A549 (cell line): ENCODE data around the gene SAA2. TPM values are rescaled to one million over a fixed set of nuclear protein-coding genes. Genes with fewer than 3 reads are reported as not detected.

Source experiments
- ATAC-seq, 2 experiments: fragments of 200-7000 bp in 1 of 2; fragments of >200 bp in 1 of 2; cut with Nextera tagmentation in 1 of 2; cut with Tn5 transposase in 1 of 2; 3 replicates each; pipeline versions ENCODE4 v1.8.0 to v1.9.1; 2018 to 2020; ENCODE audit warnings: mild to moderate bottlenecking in 1 of 2, moderate library complexity in 1 of 2
- CTCF ChIA-PET: fragments of 300-600 bp; sonication (Branson Sonifier 250); formaldehyde crosslinking; extraction: SDS; loops from one replicate; lab custom pipeline; 2021; ENCODE audit warnings: antibody characterized with exemption, inconsistent platforms; lab: Yijun Ruan, JAX
- POLR2A ChIA-PET: fragments of 350-600 bp; formaldehyde crosslinking; extraction: SDS; loops from one replicate; lab custom pipeline; 2021; ENCODE audit warnings: antibody characterized with exemption, inconsistent platforms; lab: Yijun Ruan, JAX
- DNase-seq, 2 experiments: peaks; one replicate each; pipeline versions ENCODE4 v3.0.0 to v3.0.0-alpha.2; 2011 to 2016; ENCODE audit warnings: low read depth in 1 of 2, low spot score in 1 of 2
- FAIRE-seq: peaks from 2 replicates; lab custom pipeline; 2011; peaks lifted over from hg19 to GRCh38; lab: Jason Lieb, UNC
- H3K27ac ChIP-seq, 2 experiments: fragments of >200 bp; sonication (Bioruptor Twin); formaldehyde crosslinking; 3 replicates each; pipeline ENCODE4 v1.5.1; 2016 to 2017
- H3K4me1 ChIP-seq: fragments of >200 bp; sonication (Bioruptor Twin); formaldehyde crosslinking; 3 replicates; pipeline ENCODE4 v1.6.1; 2016
- H3K4me2 ChIP-seq: fragments of >200 bp; sonication (Bioruptor Twin); formaldehyde crosslinking; 3 replicates; pipeline ENCODE4 v1.6.1; 2016
- H3K4me3 ChIP-seq: fragments of >200 bp; sonication (Bioruptor Twin); formaldehyde crosslinking; 3 replicates; pipeline ENCODE4 v1.5.1; 2016
- H3K9me3 ChIP-seq: fragments of >200 bp; sonication (Bioruptor Twin); formaldehyde crosslinking; 3 replicates; pipeline ENCODE4 v1.6.1; 2016
- CBX8 ChIP-seq: fragments of 200-600 bp; sonication (generic); IDR thresholded peaks from 2 replicates; pipeline ENCODE4 v1.6.1; 2016
- EP300 ChIP-seq, 2 experiments: fragments of >200 bp; sonication (Bioruptor Twin); formaldehyde crosslinking; IDR thresholded peaks; 2 replicates in 1 of 2; 3 replicates in 1 of 2; pipeline ENCODE4 v1.6.1; 2016 to 2017
- ESRRA ChIP-seq: fragments of 150-350 bp; IDR thresholded peaks from 2 replicates; pipeline ENCODE4 v1.6.1; 2014; ENCODE audit warnings: mild to moderate bottlenecking, low read length, borderline replicate concordance
- FOSL2 ChIP-seq, 2 experiments: fragments of 450-650 bp in 1 of 2; fragments of >200 bp in 1 of 2; sonication (Bioruptor Twin) in 1 of 2; formaldehyde crosslinking; IDR thresholded peaks; 2 replicates each; pipeline versions ENCODE4 v1.5.0 to v1.6.1; 2016 to 2020; ENCODE audit warnings: mild to moderate bottlenecking in 1 of 2, moderate library complexity in 1 of 2
- HDAC2 ChIP-seq: fragments of 200-600 bp; sonication (generic); IDR thresholded peaks from 2 replicates; pipeline ENCODE4 v1.6.1; 2016
- HEYL ChIP-seq: fragments of 250-450 bp; sonication (Bioruptor Pico); IDR thresholded peaks from 2 replicates; pipeline ENCODE4 v1.8.0; 2021; ENCODE audit warnings: mild to moderate bottlenecking, moderate library complexity
- HOXA7 ChIP-seq: fragments of 250-450 bp; sonication (Bioruptor Pico); IDR thresholded peaks from 2 replicates; pipeline ENCODE4 v1.5.0; 2020; ENCODE audit warnings: mild to moderate bottlenecking, moderate library complexity
- JUNB ChIP-seq: fragments of >200 bp; sonication (Bioruptor Twin); formaldehyde crosslinking; IDR thresholded peaks from 2 replicates; pipeline ENCODE4 v1.6.1; 2016
- KDM5A ChIP-seq: fragments of 200-600 bp; sonication (generic); IDR thresholded peaks from 2 replicates; pipeline ENCODE4 v1.6.1; 2016; ENCODE audit warnings: antibody characterized with exemption, mild to moderate bottlenecking
- RARB ChIP-seq: fragments of 250-450 bp; sonication (Bioruptor Pico); IDR thresholded peaks from 2 replicates; pipeline ENCODE4 v1.8.0; 2021; ENCODE audit warnings: mild to moderate bottlenecking, moderate library complexity
- RCOR1 ChIP-seq: fragments of 150-350 bp; IDR thresholded peaks from 2 replicates; pipeline ENCODE4 v1.6.1; 2014; ENCODE audit warnings: antibody characterized with exemption, low read length, low read depth
- RFX5 ChIP-seq: fragments of 450-650 bp; IDR thresholded peaks from 2 replicates; pipeline ENCODE4 v1.7.1; 2014; ENCODE audit warnings: antibody characterized with exemption, mild to moderate bottlenecking, moderate library complexity
- SMC3 ChIP-seq: fragments of >200 bp; sonication (Bioruptor Twin); formaldehyde crosslinking; IDR thresholded peaks from 3 replicates; pipeline ENCODE4 v1.6.1; 2018; ENCODE audit warnings: inconsistent platforms
- SREBF2 ChIP-seq: fragments of 450-650 bp; IDR thresholded peaks from 2 replicates; pipeline ENCODE4 v1.6.1; 2014; ENCODE audit warnings: mild to moderate bottlenecking, moderate library complexity
- ZFP36 ChIP-seq: fragments of 450-650 bp; IDR thresholded peaks from 2 replicates; pipeline ENCODE4 v1.6.1; 2014; ENCODE audit warnings: borderline replicate concordance; ENCODE audit not compliant: partially characterized antibody
- ZNF302 ChIP-seq: fragments of 250-450 bp; sonication (Bioruptor Pico); IDR thresholded peaks from 2 replicates; pipeline ENCODE4 v1.9.0; 2021; ENCODE audit warnings: inconsistent platforms, mild to moderate bottlenecking, moderate library complexity
- WGBS: methylation state at CpG from one replicate; pipeline ENCODE4 v1.1.6; 2017; ENCODE audit errors: missing lambda C conversion rate; 5-methylcytosine and 5-hydroxymethylcytosine counted together
- polyA plus RNA-seq, 4 experiments: library from polyadenylated mRNA; depleted of rRNA in 3 of 4; stranded (reverse); fragments of >200 nt; fragmentation: RNase III in 1 of 4; extraction: RNeasy Plus Mini Kit Qiagen cat#74134 plus additional on column Dnase treatment in 1 of 4; gene quantifications; 2 replicates in 3 of 4; 3 replicates in 1 of 4; pipeline ENCODE4 v1.2.3, GENCODE V29; 2011 to 2017
- TF ChIP-seq, protein P1 (sequence below): fragments of >200 bp; sonication (Bioruptor Twin); formaldehyde crosslinking; IDR thresholded peaks from 3 replicates; pipeline ENCODE4 v1.6.1; 2016
- TF ChIP-seq, protein P2 (sequence below): IDR thresholded peaks from 2 replicates; pipeline ENCODE4 v1.6.1; 2012; ENCODE audit warnings: low read depth, borderline replicate concordance
- TF ChIP-seq, protein P3 (sequence below): fragments of 200-600 bp; sonication (generic); IDR thresholded peaks from 2 replicates; pipeline ENCODE4 v1.6.1; 2016; ENCODE audit warnings: antibody characterized with exemption, mild to moderate bottlenecking, moderate library complexity
- TF ChIP-seq, protein P4 (sequence below): fragments of 250-450 bp; sonication (Bioruptor Pico); IDR thresholded peaks from 2 replicates; pipeline ENCODE4 v1.5.0; 2021; ENCODE audit warnings: mild to moderate bottlenecking, moderate library complexity, borderline replicate concordance
- TF ChIP-seq, protein P5 (sequence below): IDR thresholded peaks from 2 replicates; pipeline ENCODE4 v1.6.1; 2012
- TF ChIP-seq, protein P6 (sequence below): fragments of >200 bp; sonication (Bioruptor Twin); formaldehyde crosslinking; IDR thresholded peaks from 2 replicates; pipeline ENCODE4 v1.6.1; 2016

SAA2 gene
- polyA plus RNA-seq, 2 of the 4 experiments (the other 2 are of a cell fraction) = 0.09 TPM; not detected in 1

DNA sequence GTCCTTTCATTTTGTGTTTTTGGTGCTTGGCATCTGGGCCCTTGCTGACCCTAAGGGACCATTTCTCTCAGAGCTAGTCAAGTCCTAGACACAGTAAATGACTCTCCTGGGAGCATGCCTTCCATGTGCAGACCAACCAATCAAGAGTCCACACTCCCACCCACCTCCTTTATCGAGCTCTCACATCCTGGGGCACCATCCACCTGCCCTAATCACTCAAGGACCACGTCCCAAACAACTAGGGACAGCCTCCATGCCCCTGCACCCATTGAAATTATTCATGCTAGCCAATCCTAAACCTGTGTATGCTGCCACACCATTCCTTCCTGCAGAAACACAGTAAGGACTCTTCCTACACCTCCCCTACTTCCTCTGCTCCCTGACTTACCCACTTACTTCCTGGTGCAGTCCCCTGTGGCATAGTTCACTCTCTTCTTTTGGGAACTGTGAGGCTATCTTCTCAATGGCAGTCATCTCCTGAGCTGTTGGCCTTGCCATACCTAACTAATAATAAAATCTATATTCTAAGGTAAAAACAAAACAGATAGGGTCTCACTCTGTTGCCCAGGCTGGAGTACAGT is 6.4 kb upstream of the SAA2 start:
- POLR2A ChIA-PET = no interaction called here
- Histone ChIP-seq H3K4me1 (no peaks in the 10 kb centered on the region), H3K9me3 (no peaks in the 10 kb centered on the region), H3K4me3 (no peak overlapping the region), H3K4me2 (no peak overlapping the region), H3K27ac (no peak overlapping the region)
- FAIRE-seq = no peak
- WGBS = 17% methylated on average over 2 of the region's 2 CpGs
- DNase-seq = no peak
- CTCF ChIA-PET = interaction anchor here (1.5 kb wide), 1 partner anchor 11 kb away, joined by 3 read pairs; no protein-coding TSS in a partner anchor
- no peak for ATAC-seq
- no peak for TF ChIP-seq RCOR1
- TF ChIP-seq CBX8 = no peak
- no peak for TF ChIP-seq RFX5
- TF ChIP-seq SREBF2 = no peak
- TF ChIP-seq, protein P1, sequence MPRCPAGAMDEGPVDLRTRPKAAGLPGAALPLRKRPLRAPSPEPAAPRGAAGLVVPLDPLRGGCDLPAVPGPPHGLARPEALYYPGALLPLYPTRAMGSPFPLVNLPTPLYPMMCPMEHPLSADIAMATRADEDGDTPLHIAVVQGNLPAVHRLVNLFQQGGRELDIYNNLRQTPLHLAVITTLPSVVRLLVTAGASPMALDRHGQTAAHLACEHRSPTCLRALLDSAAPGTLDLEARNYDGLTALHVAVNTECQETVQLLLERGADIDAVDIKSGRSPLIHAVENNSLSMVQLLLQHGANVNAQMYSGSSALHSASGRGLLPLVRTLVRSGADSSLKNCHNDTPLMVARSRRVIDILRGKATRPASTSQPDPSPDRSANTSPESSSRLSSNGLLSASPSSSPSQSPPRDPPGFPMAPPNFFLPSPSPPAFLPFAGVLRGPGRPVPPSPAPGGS = no peak
- TF ChIP-seq, protein P2, sequence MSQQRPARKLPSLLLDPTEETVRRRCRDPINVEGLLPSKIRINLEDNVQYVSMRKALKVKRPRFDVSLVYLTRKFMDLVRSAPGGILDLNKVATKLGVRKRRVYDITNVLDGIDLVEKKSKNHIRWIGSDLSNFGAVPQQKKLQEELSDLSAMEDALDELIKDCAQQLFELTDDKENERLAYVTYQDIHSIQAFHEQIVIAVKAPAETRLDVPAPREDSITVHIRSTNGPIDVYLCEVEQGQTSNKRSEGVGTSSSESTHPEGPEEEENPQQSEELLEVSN = no peak
- no peak for TF ChIP-seq KDM5A
- TF ChIP-seq RARB = no peak
- no peak for TF ChIP-seq HDAC2
- no peak for TF ChIP-seq HOXA7
- no peak for TF ChIP-seq FOSL2 (IDR thresholded peaks at IDR 0.05)
- no peak for TF ChIP-seq FOSL2 (CRISPR knock-in tag; IDR thresholded peaks at IDR 0.05)
- no peak for TF ChIP-seq ESRRA
- no peak for TF ChIP-seq JUNB
- TF ChIP-seq ZFP36 = no peak
- TF ChIP-seq HEYL (CRISPR knock-in tag) = no peak
- TF ChIP-seq, protein P3, sequence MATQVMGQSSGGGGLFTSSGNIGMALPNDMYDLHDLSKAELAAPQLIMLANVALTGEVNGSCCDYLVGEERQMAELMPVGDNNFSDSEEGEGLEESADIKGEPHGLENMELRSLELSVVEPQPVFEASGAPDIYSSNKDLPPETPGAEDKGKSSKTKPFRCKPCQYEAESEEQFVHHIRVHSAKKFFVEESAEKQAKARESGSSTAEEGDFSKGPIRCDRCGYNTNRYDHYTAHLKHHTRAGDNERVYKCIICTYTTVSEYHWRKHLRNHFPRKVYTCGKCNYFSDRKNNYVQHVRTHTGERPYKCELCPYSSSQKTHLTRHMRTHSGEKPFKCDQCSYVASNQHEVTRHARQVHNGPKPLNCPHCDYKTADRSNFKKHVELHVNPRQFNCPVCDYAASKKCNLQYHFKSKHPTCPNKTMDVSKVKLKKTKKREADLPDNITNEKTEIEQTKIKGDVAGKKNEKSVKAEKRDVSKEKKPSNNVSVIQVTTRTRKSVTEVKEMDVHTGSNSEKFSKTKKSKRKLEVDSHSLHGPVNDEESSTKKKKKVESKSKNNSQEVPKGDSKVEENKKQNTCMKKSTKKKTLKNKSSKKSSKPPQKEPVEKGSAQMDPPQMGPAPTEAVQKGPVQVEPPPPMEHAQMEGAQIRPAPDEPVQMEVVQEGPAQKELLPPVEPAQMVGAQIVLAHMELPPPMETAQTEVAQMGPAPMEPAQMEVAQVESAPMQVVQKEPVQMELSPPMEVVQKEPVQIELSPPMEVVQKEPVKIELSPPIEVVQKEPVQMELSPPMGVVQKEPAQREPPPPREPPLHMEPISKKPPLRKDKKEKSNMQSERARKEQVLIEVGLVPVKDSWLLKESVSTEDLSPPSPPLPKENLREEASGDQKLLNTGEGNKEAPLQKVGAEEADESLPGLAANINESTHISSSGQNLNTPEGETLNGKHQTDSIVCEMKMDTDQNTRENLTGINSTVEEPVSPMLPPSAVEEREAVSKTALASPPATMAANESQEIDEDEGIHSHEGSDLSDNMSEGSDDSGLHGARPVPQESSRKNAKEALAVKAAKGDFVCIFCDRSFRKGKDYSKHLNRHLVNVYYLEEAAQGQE = no peak

DNA sequence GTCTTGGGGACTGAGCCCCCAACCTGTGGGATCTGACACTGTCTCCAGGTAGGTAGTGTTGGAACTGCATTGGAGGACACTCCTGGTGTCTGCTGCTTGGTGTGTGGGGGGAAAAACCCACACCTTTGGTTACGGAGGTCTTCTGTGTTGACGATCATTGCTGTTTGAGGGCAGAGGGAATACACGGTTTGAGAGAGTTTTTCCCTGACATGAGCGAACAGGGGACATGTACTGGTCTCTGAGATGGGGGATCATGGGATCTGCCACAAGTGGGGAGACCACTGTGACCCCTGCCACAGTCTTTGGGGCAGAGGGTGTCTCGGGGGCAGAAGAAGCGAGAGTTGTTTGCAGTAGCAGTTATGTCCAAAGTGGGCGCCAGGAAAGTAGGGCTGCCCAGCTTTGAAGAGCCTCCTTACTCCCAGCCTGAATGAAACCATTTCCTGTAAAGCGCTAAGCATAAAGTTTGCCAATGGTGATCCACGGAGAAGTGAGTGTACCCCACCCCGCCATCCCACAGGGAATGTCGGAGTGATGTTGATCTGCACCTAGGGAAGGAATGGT is 5.4 kb upstream of the SAA2 start:
- DNase-seq (no peak), FAIRE-seq (no peak), ATAC-seq (no peak)
- H3K4me1 ChIP-seq = no peaks in the 10 kb centered on the region
- H3K4me3 ChIP-seq = no peak overlapping the region
- no peaks in the 10 kb centered on the region for H3K9me3 ChIP-seq
- H3K27ac ChIP-seq = no peak overlapping the region
- TF ChIP-seq, protein P4, sequence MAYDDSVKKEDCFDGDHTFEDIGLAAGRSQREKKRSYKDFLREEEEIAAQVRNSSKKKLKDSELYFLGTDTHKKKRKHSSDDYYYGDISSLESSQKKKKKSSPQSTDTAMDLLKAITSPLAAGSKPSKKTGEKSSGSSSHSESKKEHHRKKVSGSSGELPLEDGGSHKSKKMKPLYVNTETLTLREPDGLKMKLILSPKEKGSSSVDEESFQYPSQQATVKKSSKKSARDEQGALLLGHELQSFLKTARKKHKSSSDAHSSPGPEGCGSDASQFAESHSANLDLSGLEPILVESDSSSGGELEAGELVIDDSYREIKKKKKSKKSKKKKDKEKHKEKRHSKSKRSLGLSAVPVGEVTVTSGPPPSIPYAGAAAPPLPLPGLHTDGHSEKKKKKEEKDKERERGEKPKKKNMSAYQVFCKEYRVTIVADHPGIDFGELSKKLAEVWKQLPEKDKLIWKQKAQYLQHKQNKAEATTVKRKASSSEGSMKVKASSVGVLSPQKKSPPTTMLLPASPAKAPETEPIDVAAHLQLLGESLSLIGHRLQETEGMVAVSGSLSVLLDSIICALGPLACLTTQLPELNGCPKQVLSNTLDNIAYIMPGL = no peak
- no peak for TF ChIP-seq RFX5
- TF ChIP-seq, protein P5, sequence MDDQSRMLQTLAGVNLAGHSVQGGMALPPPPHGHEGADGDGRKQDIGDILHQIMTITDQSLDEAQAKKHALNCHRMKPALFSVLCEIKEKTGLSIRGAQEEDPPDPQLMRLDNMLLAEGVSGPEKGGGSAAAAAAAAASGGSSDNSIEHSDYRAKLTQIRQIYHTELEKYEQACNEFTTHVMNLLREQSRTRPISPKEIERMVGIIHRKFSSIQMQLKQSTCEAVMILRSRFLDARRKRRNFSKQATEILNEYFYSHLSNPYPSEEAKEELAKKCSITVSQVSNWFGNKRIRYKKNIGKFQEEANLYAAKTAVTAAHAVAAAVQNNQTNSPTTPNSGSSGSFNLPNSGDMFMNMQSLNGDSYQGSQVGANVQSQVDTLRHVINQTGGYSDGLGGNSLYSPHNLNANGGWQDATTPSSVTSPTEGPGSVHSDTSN = no peak
- no peak for TF ChIP-seq HOXA7
- no peak for TF ChIP-seq ZNF302 (CRISPR knock-in tag)
- TF ChIP-seq EP300 (IDR thresholded peaks at IDR 0.05) = no peak
- no peak for TF ChIP-seq SMC3
- TF ChIP-seq, protein P6, sequence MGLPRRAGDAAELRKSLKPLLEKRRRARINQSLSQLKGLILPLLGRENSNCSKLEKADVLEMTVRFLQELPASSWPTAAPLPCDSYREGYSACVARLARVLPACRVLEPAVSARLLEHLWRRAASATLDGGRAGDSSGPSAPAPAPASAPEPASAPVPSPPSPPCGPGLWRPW = no peak
- no peak for TF ChIP-seq ESRRA
- TF ChIP-seq CBX8 = no peak
- POLR2A ChIA-PET = no interaction called here
- H3K4me2 ChIP-seq = no peak overlapping the region
- CTCF ChIA-PET = interaction anchor here (1.3 to 2.0 kb wide), 2 partner anchors 10 to 82 kb away, joined by 3 to 8 read pairs; partner anchors contain the start of gene MRGPRX4
- WGBS = 65% methylated on average over 11 of the region's 11 CpGs
